Measurements from ENCODE around the gene TTC7B. TPM values are rescaled to one million over a fixed set of nuclear protein-coding genes. Genes with fewer than 3 reads are reported as not detected.
A peak's percentile ranks its signal among the peaks of the same experiment; 100 is the strongest.

Gene TTC7B
- total RNA-seq, 1 donor from 2014 or later: 40.3 TPM

GRCh38 chr14:90574188-90575131 is 241.8 kb downstream of the TTC7B start:
- Mint-ChIP-seq H3K9me3 (ENCODE audit: low read depth) (no peaks in the 10 kb centered on the region), H3K4me1 (ENCODE audit: low read depth) (no peaks in the 10 kb centered on the region), H3K27ac (ENCODE audit: unreplicated experiment) (no peak overlapping the region), H3K4me3 (ENCODE audit: unreplicated experiment) (no peak overlapping the region), H3K27me3 (ENCODE audit: low read depth) (no peaks in the 10 kb centered on the region), H3K36me3 (ENCODE audit: low read depth) (peaks cover 3% of the 10 kb centered on the region)
- no peak for TF ChIP-seq CTCF (IDR thresholded peaks at IDR 0.05)
- peak; percentile 60 for DNase-seq (ENCODE audit: low spot score)

GRCh38 chr14:90573385-90574105 is 242.7 kb downstream of the TTC7B start:
- H3K36me3 Mint-ChIP-seq (ENCODE audit: low read depth): peaks cover 3% of the 10 kb centered on the region
- no peaks in the 10 kb centered on the region for H3K9me3 Mint-ChIP-seq (ENCODE audit: low read depth)
- no peak overlapping the region for H3K27ac Mint-ChIP-seq (ENCODE audit: unreplicated experiment)
- peaks cover 2% of the 10 kb centered on the region for H3K4me1 Mint-ChIP-seq (ENCODE audit: low read depth)
- no peak overlapping the region for H3K4me3 Mint-ChIP-seq (ENCODE audit: unreplicated experiment)
- DNase-seq (ENCODE audit: low spot score): peak; percentile 75
- no peak for TF ChIP-seq CTCF (IDR thresholded peaks at IDR 0.05)
- no peaks in the 10 kb centered on the region for H3K27me3 Mint-ChIP-seq (ENCODE audit: low read depth)

- DNase-seq (ENCODE audit: low spot score): peak; percentile 55
- peaks cover 3% of the 10 kb centered on the region for H3K36me3 Mint-ChIP-seq (ENCODE audit: low read depth)
- H3K9me3 Mint-ChIP-seq (ENCODE audit: low read depth): no peaks in the 10 kb centered on the region
- no peaks in the 10 kb centered on the region for H3K27me3 Mint-ChIP-seq (ENCODE audit: low read depth)
- TF ChIP-seq CTCF (IDR thresholded peaks at IDR 0.05): no peak
- H3K4me1 Mint-ChIP-seq (ENCODE audit: low read depth): peaks cover 3% of the 10 kb centered on the region
- H3K4me3 Mint-ChIP-seq (ENCODE audit: unreplicated experiment): no peak overlapping the region
- H3K27ac Mint-ChIP-seq (ENCODE audit: unreplicated experiment): no peak overlapping the region
Observed at GRCh38 chr14:90572441-90573150, 243.6 kb downstream of the TTC7B start.

GRCh38 chr14:90571149-90571947 is 244.9 kb downstream of the TTC7B start:
- Mint-ChIP-seq H3K4me1 (ENCODE audit: low read depth) (peaks cover 3% of the 10 kb centered on the region), H3K4me3 (ENCODE audit: unreplicated experiment) (no peak overlapping the region), H3K27me3 (ENCODE audit: low read depth) (no peaks in the 10 kb centered on the region), H3K9me3 (ENCODE audit: low read depth) (no peaks in the 10 kb centered on the region), H3K27ac (ENCODE audit: unreplicated experiment) (no peak overlapping the region), H3K36me3 (ENCODE audit: low read depth) (peaks cover 7% of the 10 kb centered on the region)
- peak; percentile 9 for TF ChIP-seq CTCF (IDR thresholded peaks at IDR 0.05)
- no peak for DNase-seq (ENCODE audit: low spot score)
